MV-4-11 (cell line): ENCODE results near the gene CAB39.

Source experiments
- DNase-seq: peaks from one replicate; lab custom pipeline; 2025; lab: John Stamatoyannopoulos, UW

CAB39 gene

GRCh38 chr2:230757476-230757875, 44.8 kb downstream of the CAB39 start:
- DNase-seq, result no peak

GRCh38 chr2:230758566-230759480, 46.2 kb downstream of the CAB39 start:
- peak; percentile 87 for DNase-seq

GRCh38 chr2:230759481-230760167, 47.0 kb downstream of the CAB39 start:
- no peak for DNase-seq

GRCh38 chr2:230761704-230762103, 49.1 kb downstream of the CAB39 start:
- no peak for DNase-seq

DNA sequence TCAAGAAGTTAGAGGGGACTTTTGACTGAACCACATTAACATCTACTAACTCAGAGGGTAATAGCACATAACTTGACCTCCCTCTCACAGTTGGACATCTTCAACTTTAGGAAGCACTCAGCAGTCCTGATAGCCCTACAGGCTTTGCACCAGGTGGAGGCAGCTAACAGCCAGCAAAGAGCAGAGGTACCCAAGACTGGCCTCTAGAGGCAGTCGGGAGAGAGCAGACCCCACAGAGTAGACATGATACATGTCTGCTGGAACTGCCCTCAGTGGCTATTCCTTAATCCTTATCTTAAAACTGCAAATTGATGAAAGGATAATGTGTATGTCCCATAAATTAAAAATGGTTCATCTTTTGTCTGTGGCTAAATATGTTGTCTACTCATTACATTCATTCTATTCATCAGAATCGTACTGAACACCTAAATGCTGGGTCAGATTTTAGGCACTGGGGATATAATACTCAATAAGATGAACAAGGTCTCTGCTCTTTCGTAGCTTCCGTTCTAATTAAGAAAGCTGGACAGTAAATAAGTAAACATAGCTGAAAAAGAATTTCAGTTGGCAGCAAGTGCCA, 49.8 kb downstream of the CAB39 start:
- peak; percentile 12 for DNase-seq

GRCh38 chr2:230764346-230764745, 51.7 kb downstream of the CAB39 start:
- DNase-seq, result no peak

DNA sequence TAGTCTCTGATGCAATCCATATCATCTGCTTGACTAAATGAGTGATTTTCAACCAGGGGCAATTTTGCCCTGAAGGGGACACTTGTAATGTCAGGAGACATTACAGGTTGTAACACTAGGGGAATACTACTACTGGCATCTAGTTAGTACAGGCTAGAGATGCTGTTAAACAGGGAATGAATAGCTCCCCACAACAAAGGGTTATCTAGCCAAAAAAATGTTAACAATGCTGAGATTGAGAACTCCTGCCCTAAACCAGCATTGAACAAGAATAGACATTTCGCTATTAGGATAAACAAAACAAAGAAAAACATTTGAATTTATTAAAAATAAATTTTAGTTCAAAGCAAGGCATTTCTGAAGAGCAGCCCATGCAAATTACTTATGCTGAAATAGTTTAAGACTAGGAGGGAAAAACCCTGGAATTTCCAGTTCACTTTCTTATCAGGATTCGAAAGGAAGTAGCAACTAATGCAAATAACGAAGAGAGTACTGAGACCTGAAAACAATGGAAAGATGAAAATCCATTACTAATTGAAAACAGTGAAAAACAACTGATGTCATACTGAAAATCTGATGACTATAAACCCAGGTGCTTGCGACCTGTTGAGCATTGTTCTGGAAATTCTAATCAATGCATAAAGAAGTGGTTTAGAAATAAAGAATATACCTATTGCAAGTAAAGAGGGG, 53.1 kb downstream of the CAB39 start:
- no peak for DNase-seq

DNA sequence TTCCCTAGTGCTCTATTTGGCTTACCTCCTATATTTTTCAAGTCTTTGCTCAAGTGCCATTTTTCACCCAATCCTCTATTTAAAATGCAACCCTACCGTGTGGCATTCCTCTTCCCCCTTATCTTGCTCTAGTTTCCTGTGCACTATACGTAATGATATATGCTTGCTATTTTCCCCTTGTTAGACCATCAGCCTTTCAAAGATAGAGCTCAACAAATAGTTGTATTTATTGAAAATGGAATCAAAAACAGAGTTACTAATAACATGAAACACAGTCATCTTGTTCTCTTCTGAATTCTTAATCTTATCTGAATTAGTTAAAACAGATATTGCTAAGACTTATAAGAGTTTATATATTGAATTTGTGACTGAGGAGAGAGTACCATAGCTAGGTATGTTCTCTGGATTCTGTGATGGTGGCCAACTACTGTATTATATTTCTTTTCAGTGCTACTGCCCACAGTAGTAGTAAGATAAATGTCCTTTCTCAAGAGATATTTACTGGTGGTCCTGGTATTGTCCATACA, 55.3 kb downstream of the CAB39 start:
- no peak for DNase-seq

DNA sequence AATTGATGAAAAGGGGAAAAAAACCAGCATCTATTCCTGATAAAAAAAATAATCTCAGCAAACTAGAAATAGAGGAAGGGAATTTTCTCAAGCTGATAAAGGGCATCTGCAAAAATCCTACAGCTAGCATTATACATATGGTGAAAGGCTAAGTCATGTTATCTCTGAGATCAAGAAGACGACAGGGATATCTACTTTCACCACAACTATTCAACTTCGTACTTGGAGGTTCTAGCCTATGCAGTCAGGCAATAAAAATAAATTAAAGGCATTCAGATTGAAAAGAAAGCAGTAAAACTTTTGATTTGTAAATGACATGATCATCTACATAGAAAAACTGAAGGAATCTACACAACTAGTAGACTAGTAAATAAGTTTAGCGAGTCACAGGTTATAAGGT, 58.2 kb downstream of the CAB39 start:
- no peak for DNase-seq

- no peak for DNase-seq
Measured at GRCh38 chr2:230772156-230772555, 59.5 kb downstream of the CAB39 start.

DNA sequence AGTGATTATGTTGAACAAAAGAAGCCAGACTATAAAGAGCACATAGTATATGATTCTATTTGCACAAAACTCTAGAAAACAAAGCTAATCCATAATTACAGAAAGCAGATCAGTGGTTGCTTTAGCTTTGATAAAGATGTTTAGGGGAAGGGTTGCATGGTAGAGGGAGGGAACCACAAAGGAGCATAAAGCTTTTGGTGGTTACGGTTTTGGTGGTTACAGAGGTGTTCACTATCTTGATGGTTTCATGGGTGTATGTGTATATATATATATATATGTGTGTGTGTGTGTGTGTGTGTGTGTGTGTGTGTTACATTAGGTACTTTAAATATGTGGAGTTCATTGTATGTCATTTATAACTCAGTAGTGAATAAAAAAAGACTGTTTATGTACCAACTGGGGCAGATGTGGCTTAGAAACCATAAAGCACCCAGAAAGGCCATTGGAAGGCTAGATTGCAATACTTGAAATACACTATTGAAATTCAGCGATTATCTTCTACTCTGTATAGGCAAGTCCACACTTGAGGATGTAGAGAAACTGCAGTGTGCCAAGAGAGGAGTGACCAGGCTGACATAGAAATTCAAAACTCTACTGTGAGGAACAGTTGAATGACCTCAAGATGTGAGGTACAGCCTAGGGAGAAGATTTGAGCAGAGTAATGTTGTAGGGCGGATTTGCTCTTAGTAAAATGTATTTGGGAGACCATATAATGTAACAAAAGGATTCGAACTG, 60.6 kb downstream of the CAB39 start:
- no peak for DNase-seq

DNA sequence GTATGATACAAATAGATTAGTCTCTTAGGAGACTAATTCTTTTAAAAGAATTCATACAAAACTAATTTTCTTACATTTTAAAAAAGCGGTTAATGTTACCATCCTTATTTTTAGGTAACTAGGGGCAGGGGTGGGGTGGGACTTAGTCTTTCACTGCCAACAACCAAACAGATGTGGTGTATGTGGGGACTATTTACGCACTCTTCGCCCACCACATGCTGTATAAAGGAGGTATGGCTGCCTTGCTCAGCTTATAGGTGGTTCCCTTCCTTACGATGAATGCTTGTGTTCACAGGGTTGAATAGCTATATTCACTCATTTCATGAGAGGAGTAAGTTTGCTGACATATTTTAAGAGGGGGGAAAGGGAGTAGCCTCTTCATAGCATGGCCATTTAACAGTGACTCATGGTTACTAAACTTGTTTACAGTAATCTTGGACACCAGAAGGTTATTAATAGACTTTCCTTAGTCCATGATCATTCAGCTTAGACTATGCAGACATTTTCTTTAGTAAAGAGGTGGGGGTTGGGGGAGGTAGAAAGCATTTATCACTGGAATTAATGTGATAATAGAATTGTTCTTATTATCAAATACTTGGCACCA, 61.8 kb downstream of the CAB39 start:
- DNase-seq, result peak; percentile 11

- no peak for DNase-seq
Measured at GRCh38 chr2:230775737-230776136, 63.1 kb downstream of the CAB39 start.

DNA sequence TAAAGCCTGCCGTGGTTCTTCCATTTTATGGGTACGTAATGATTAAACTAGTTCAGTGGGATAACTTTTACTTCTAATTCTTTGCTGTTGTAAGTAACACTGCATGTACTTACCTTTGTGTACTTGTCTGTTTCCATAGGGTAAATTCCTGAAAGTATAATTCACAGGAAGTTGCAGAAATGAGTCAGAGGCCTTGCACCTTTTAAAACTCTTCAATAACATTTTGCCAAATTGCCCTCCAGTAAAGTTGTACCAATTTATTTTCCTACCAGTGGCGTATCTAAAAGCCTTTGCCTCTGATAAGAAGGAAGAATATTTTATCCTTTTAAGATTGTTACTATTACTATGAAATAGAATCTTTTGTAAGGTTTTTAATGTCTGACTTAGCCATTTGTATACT, 65.1 kb downstream of the CAB39 start:
- DNase-seq, result no peak

GRCh38 chr2:230778350-230779063, 65.9 kb downstream of the CAB39 start:
- no peak for DNase-seq

DNA sequence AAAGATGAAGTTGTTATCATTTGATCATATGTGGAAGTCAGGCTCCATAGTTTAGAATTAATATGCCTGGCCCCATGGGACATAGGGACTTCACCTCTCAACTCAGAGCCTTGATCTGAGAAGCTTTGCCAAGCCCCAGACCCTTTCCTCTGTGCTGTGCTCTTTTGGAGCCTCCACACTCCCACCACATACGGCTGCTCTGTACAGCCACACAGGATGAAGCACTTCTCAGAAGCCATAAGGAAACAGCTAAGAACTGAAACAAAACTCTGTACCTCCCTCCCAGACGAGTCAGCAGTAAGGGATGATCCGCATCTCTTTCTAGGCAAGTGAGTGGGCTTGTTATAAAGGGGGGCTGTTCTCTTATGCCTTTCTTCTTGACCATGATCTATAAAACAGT, 66.5 kb downstream of the CAB39 start:
- no peak for DNase-seq

GRCh38 chr2:230779607-230780006, 67.0 kb downstream of the CAB39 start:
- no peak for DNase-seq

DNA sequence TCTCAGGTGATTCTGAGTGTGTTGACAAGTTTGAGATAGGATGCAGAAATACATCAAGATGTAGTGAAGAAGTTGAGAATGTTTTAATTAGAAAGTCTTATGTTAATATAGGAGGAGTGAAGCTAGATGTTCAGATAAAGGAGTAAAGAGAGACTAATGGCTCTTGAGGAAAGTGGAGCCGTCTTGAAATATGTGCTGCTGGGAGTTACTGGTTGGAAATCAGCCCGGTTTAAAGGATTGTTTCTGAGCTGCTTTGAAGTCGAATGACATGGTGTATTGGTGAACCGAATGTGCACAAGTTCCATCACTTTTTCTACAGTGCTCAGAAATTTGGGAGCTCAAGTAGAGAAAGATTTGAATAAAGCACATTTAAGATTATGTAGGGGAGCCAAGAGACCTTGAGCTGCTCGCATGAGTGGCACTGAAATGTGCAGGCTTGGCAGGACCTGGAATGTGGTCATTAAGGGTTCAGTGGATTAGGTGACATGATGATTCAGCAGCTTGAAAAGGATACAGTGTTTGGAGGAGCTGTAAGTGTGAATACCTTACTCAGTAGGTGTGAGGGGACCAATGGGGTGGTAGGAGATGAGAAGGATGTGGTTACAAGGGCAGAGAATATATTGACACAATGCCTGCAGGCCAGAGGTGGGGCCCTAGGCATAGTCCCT, 68.6 kb downstream of the CAB39 start:
- DNase-seq, result no peak

DNA sequence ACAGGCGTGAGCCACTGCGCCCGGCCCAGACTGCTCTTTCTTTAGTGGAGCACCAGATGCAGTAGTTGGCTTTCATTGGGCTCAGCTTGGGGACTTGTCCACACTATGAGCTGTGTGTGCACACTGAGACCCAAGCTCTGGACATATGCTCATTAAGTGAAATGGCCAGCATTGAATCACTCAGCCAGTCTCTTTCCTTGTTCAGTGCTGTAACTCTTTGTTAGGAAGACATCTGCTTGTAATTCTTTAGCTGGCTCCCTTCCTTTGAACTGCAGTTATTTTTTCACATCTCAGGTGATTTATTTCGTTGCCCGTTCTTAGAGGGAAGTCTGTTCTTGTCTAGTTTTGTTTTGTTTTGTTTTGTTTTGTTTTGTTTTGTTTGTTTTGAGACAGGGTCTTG, 70.5 kb downstream of the CAB39 start:
- no peak for DNase-seq

DNA sequence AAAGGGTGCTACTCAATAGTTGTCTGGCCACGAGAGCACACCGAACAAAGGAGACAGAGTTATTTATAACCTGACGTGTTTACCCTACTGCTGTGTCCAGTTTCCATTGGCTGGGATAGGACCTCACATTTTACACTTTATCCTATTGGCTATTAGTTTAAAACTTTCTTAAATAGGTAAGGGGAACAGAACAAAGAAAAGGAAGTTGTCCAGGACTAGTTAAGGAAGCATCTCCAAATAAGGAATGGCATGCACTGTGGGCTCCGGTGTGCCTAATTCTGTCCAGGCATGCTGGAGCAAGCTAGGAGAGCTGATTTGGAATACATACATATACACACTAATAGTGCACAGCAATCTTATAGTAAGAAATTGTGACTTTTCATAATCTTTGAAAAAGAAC, 72.2 kb downstream of the CAB39 start:
- DNase-seq, result no peak
